ENCODE data around the gene TECRL.

TECRL gene

DNA sequence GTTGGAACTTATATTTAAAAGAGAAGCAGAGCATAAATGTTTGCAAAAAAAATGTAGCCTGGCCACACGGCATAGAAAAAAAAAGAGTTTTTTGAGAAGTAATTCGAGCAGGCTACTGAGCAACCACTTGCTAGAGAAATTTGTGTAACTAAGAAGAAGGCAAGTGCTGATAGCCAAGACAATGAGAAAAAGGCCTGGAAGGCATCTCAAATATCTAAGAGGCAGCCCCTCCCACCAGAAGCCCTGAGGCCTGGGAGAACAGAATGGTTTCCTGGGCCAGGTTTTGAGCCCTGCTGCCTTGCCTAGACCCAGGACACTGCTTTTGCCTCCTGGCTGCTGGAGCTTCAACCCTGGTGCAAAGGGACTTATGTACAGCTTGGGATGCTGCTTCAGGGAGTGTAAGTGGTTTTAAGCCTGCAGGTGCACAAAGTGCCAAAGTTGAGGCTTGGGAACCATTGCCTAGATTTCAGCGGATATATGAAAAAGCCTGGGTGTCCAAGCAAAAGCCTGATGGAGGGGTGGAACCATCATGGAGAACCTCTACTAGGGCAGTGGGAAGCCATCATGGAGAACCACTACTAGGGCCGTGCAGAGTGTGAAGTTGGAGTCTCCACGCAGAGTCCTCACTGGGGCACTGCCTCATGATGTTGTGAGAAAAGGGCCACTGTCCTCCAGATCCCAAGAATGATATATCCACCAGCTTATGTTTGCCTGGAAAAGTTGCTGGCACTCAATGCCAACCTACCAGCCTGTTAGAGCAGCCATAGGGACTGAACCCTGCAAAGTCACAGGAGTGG, 9.7 kb downstream of the TECRL start:
- no peak for DNase-seq (ENCODE audit: low spot score)
- TF ChIP-seq, protein P1, sequence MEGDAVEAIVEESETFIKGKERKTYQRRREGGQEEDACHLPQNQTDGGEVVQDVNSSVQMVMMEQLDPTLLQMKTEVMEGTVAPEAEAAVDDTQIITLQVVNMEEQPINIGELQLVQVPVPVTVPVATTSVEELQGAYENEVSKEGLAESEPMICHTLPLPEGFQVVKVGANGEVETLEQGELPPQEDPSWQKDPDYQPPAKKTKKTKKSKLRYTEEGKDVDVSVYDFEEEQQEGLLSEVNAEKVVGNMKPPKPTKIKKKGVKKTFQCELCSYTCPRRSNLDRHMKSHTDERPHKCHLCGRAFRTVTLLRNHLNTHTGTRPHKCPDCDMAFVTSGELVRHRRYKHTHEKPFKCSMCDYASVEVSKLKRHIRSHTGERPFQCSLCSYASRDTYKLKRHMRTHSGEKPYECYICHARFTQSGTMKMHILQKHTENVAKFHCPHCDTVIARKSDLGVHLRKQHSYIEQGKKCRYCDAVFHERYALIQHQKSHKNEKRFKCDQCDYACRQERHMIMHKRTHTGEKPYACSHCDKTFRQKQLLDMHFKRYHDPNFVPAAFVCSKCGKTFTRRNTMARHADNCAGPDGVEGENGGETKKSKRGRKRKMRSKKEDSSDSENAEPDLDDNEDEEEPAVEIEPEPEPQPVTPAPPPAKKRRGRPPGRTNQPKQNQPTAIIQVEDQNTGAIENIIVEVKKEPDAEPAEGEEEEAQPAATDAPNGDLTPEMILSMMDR (IDR thresholded peaks at IDR 0.05; ENCODE audit: extremely low read depth, missing control alignments) = no peak

DNA sequence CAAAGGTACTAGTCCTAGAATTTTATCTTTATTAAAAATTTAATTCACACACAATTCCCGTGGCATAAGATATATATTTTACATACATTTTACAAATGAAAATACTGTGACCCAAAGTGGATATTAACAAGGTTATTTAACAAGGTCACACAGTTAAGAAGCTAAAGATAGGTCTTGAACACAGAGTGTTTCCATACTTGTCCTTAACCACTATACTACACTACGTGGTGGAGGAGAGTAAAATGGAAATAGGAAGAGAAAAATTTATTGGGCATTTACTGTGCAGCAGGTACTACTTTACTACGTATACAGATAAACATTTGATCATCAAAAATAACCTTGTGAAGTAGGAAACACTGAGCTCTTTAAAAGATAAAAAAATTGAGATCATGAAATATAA, 14.8 kb downstream of the TECRL start:
- no peak for DNase-seq (ENCODE audit: low spot score)
- TF ChIP-seq, protein P1 (IDR thresholded peaks at IDR 0.05; ENCODE audit: extremely low read depth, missing control alignments) = no peak

DNA sequence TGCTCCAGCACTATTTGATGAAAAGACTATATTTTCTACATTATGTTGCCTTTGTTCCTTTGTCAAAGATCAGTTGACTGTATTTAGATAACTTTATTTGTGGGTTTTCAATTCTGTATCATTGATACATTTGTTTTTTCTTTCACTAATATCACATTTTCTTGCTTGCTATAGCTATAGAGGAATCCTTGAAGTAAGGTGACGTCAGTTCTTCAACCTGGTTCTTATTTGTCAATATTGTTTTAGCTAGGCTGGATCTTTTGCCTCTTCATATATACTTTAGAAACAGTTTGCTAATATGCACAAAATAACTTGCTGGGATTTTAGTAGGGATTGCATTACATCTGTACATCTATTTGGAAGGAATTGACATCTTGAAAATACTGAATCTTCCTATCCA, 21.0 kb downstream of the TECRL start:
- no peak for DNase-seq (ENCODE audit: low spot score)

DNA sequence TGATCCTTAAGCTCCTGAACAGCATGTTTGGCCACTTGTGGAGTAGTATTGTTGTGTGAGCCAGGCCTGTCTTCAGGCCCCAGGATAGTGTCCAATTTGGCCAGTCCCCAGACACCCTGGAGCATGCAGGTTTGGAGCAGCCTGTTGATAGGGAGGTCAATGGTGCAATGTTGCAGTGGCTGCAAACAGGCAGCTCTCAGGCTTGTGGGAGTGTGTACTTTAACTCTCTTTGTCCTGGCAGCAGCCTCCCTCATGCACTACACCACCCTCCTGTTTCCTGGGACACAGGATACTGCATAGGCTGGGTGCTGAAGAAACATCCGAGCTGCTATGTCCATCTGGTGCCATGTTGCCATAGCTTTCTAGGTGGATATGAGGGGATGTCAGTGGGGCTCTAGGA, 24.0 kb downstream of the TECRL start:
- TF ChIP-seq, protein P1 (IDR thresholded peaks at IDR 0.05; ENCODE audit: extremely low read depth, missing control alignments) = no peak
- no peak for DNase-seq (ENCODE audit: low spot score)

More for the DNA sequence above, 21.0 kb downstream of the TECRL start:
- TF ChIP-seq, protein P1 (IDR thresholded peaks at IDR 0.05; ENCODE audit: extremely low read depth, missing control alignments) = no peak

DNA sequence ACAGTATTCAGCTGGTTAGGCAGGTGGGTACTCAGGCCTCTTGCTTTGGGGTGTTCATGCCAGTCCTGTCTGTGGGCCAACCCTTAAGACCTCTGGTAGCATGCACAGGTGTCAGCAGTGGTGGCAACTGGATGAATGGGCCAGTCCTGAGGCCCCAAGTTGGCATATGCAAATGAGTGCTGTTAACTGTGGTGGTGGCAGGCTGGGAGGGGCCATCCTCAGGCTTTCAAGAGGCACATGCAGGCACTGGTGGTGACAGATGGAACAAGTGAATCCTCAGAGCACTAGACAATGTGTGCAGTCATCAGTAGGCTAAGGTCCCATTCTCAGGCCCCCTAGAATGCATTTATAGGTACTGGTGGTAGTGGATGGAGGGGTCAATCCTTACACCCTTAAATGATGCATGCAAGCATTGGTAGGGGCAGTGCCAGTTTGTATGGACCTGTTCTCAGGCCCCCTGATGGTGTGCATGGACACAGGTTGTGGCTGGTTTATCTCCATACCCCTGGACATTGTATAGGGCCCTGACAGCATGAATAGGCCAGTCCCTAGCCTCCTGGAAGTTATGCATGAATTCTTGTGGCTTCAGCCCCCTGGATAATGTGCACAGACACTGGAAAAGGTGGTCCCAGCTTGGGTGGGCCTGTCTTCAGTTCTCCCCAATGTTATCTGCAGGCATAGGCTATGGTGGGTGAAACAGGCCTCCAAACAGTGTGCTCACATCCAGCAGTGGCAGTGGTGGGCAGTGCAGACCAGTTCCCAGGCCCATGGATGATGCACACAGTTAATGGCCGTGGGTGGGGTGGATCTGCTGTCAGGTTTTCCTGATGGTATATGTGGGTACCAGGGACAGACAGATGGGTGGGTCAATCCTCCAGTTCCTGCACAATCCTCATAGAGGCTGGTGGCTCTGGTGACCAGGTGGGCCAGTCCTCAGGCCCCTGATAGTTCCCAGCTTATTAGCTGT, 24.7 kb downstream of the TECRL start:
- TF ChIP-seq, protein P1 (IDR thresholded peaks at IDR 0.05; ENCODE audit: extremely low read depth, missing control alignments) = no peak
- no peak for DNase-seq (ENCODE audit: low spot score)

DNA sequence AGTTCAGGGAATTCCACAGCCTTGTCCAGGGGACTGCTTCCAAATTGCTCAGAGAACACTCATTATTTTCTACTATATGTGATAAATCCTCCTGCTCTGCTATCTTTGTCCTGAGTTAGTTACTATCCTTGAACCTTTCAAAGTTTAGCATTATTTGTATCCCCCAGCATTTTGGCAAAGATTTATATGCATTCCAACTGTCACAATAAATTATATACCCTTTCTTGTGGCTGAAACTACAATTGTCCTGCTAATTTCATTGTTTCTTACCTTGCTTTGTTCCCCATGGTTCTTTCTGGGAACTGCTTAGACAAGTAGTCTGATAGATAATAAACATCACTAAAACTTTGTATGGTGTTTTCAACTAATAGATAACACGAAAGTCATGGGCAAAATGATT, 40.5 kb downstream of the TECRL start:
- DNase-seq (ENCODE audit: low spot score) = no peak
- TF ChIP-seq, protein P1 (IDR thresholded peaks at IDR 0.05; ENCODE audit: extremely low read depth, missing control alignments) = no peak

DNA sequence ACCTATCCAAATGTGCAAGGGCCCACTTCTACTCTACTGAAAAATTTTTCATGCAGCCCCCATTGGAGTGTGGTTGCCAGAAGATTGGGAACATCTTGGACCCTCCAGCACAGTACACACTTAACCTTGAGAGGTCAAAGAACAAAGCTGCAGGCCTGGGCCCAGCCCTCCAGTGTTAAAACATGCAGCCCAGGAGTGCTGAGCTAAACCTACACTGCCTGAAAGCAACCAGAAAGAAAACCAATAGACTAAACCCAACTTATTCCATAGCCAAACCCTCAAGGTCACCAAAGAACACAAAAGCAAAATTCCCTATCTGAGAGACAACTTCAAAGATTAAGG, 47.9 kb downstream of the TECRL start:
- TF ChIP-seq, protein P1 (IDR thresholded peaks at IDR 0.05; ENCODE audit: extremely low read depth, missing control alignments) = no peak
- no peak for DNase-seq (ENCODE audit: low spot score)

All from GM20000 (cell line).